Fibroblast of lung (primary cell): ENCODE data around the gene SRRM1. TPM values are rescaled to one million over a fixed set of nuclear protein-coding genes. Genes with fewer than 3 reads are reported as not detected.

Experiments
- DNase-seq, 2 donors: peaks; one replicate each; pipeline versions ENCODE4 v3.0.0 to v3.0.0-alpha.2; 2010; ENCODE audit warnings: low read depth in 2 of 2
- H2AFZ ChIP-seq: 2 replicates; pipeline ENCODE4 v1.5.1; 2012; ENCODE audit warnings: low read length, control low read depth, inconsistent platforms
- H3K27ac ChIP-seq: 2 replicates; pipeline ENCODE4 v1.5.1; 2011; ENCODE audit warnings: low read length, control low read depth; ENCODE audit not compliant: insufficient read depth
- H3K27me3 ChIP-seq: 2 replicates; pipeline ENCODE4 v1.5.1; 2011; ENCODE audit warnings: mild to moderate bottlenecking, low read length; ENCODE audit not compliant: control insufficient read depth, insufficient read depth
- H3K36me3 ChIP-seq: 2 replicates; pipeline ENCODE4 v1.5.1; 2011; ENCODE audit warnings: low read length; ENCODE audit not compliant: control insufficient read depth, insufficient read depth
- H3K4me1 ChIP-seq: 2 replicates; pipeline ENCODE4 v1.5.1; 2011; ENCODE audit warnings: low read length; ENCODE audit not compliant: control insufficient read depth, insufficient read depth; ENCODE audit errors: extremely low read depth
- H3K4me2 ChIP-seq: 2 replicates; pipeline ENCODE4 v1.5.1; 2011; ENCODE audit warnings: low read length, control low read depth; ENCODE audit not compliant: insufficient read depth; ENCODE audit errors: extremely low read depth
- H3K4me3 ChIP-seq, 4 experiments: fragments of 200-600 bp in 1 of 4; sonication (generic) in 1 of 4; replicated peaks in 1 of 4; 2 replicates each; pipeline ENCODE4 v1.5.1; 2011 to 2016; ENCODE audit warnings: low read length in 4 of 4, low read depth in 3 of 4, mild to moderate bottlenecking in 3 of 4, control low read depth in 2 of 4, inconsistent platforms in 1 of 4, mixed read lengths in 1 of 4; ENCODE audit not compliant: insufficient read depth in 1 of 4; ENCODE audit errors: control extremely low read depth in 1 of 4
- H3K79me2 ChIP-seq: 2 replicates; pipeline ENCODE4 v1.5.1; 2012; ENCODE audit warnings: mild to moderate bottlenecking, low read length, inconsistent platforms; ENCODE audit not compliant: control insufficient read depth, insufficient read depth
- H3K9ac ChIP-seq: 2 replicates; pipeline ENCODE4 v1.5.1; 2011; ENCODE audit warnings: mild to moderate bottlenecking, low read length, control low read depth; ENCODE audit not compliant: insufficient read depth
- H3K9me3 ChIP-seq: 2 replicates; pipeline ENCODE4 v1.5.1; 2012; ENCODE audit warnings: low read depth, low read length; ENCODE audit not compliant: control insufficient read depth, insufficient read depth
- H4K20me1 ChIP-seq: 2 replicates; pipeline ENCODE4 v1.5.1; 2011; ENCODE audit warnings: low read length; ENCODE audit not compliant: control insufficient read depth, insufficient read depth; ENCODE audit errors: extremely low read depth
- CTCF ChIP-seq, 2 donors: IDR thresholded peaks in 1 of 2; conservative IDR thresholded peaks in 1 of 2; 1 replicate in 1 of 2; 2 replicates in 1 of 2; pipeline ENCODE4 v1.5.1; 2011 to 2012; ENCODE audit warnings: low read length in 2 of 2, control low read depth in 1 of 2, inconsistent platforms in 1 of 2, low read depth in 1 of 2, mild to moderate bottlenecking in 1 of 2
- EZH2 ChIP-seq: IDR thresholded peaks from 2 replicates; pipeline ENCODE4 v1.5.1; 2012; ENCODE audit warnings: low read length, control low read depth, mild to moderate bottlenecking; ENCODE audit errors: missing control alignments
- polyA plus RNA-seq, 2 donors: library from polyadenylated mRNA; depleted of rRNA in 1 of 2; stranded (reverse) in 1 of 2; unstranded in 1 of 2; fragments of >200 nt; gene quantifications; 2 replicates each; pipeline ENCODE4 v1.2.1, GENCODE V29; 2011 to 2012; ENCODE audit warnings: missing spikeins in 1 of 2
- total RNA-seq: library from RNA; depleted of rRNA; stranded (reverse); fragments of >200 nt; gene quantifications from 2 replicates; pipeline ENCODE4 v1.2.1, GENCODE V29; 2014

SRRM1 gene
- total and polyA plus RNA-seq, 2 donors (not counting 1 experiment from before 2014, with no cell fraction given), result 30.7 to 55.8 TPM

- Histone ChIP-seq H3K27ac (no peak overlapping the region), H3K79me2 (peaks cover 19% of the 10 kb centered on the region), H4K20me1 (no peaks in the 10 kb centered on the region), H3K9ac (no peak overlapping the region), H3K27me3 (no peaks in the 10 kb centered on the region), H3K36me3 (peaks cover 29% of the 10 kb centered on the region), H3K4me2 (no peak overlapping the region), H3K4me3 (no peak overlapping the region), H2AFZ (no peak overlapping the region), H3K9me3 (no peaks in the 10 kb centered on the region), H3K4me1 (no peaks in the 10 kb centered on the region)
- DNase-seq, result no peak
- TF ChIP-seq CTCF (conservative IDR thresholded peaks at IDR 0.05 in 1 of 2, IDR thresholded peaks at IDR 0.05 in 1 of 2; ENCODE audit: low read depth in 1 of 2, low read length in 2 of 2), result no peak
- no peak for TF ChIP-seq EZH2
Observed at GRCh38 chr1:24659166-24659904, 16.2 kb downstream of the SRRM1 start.

- Histone ChIP-seq H3K27me3 (no peaks in the 10 kb centered on the region), H4K20me1 (no peaks in the 10 kb centered on the region), H3K27ac (peak overlapping the region; percentile 14)
Observed at GRCh38 chr1:24659993-24660665, 17.0 kb downstream of the SRRM1 start.

More at GRCh38 chr1:24659993-24660665, 17.0 kb downstream of the SRRM1 start:
- no peak overlapping the region for H2AFZ ChIP-seq
- no peaks in the 10 kb centered on the region for H3K4me1 ChIP-seq
- peaks cover 26% of the 10 kb centered on the region for H3K36me3 ChIP-seq
- no peaks in the 10 kb centered on the region for H3K9me3 ChIP-seq
- no peak overlapping the region for H3K4me3 ChIP-seq
- H3K79me2 ChIP-seq, result peaks cover 15% of the 10 kb centered on the region
- H3K4me2 ChIP-seq, result no peak overlapping the region
- peak in 1 of 2 donors; percentile 36 for DNase-seq
- no peak for TF ChIP-seq CTCF (conservative IDR thresholded peaks at IDR 0.05 in 1 of 2, IDR thresholded peaks at IDR 0.05 in 1 of 2; ENCODE audit: low read depth in 1 of 2, low read length in 2 of 2)
- TF ChIP-seq EZH2, result no peak
- no peak overlapping the region for H3K9ac ChIP-seq
